ENCODE results near the gene OSCP1.
"Not testable (repeated sequence)": the region's sequence is repeated elsewhere in the genome, so short reads cannot be mapped to it uniquely, and the experiment has no call there.

OSCP1 gene

GRCh38 chr1:36450270-36450918, at the start of gene OSCP1:
TSS of gene OSCP1 (minus strand) at chr1:36450451. CDS start at chr1:36450369, 82 bp downstream.
- peak; percentile 98 for DNase-seq

- DNase-seq = no peak
These were observed 47.0 kb upstream of the OSCP1 start for GRCh38 chr1:36497207-36497606.

GRCh38 chr1:36494971-36495370, 44.7 kb upstream of the OSCP1 start:
- DNase-seq = no peak

GRCh38 chr1:36493524-36493923, 43.3 kb upstream of the OSCP1 start:
- no peak for DNase-seq

- no peak for DNase-seq
These were observed 42.2 kb upstream of the OSCP1 start for GRCh38 chr1:36492491-36492890.

- DNase-seq = not testable (repeated sequence)
These were observed 39.2 kb upstream of the OSCP1 start for GRCh38 chr1:36489258-36490051.

- DNase-seq = no peak
These were observed 37.7 kb upstream of the OSCP1 start for GRCh38 chr1:36487906-36488305.

- DNase-seq = not testable (repeated sequence)
These were observed 37.1 kb upstream of the OSCP1 start for GRCh38 chr1:36487336-36487725.

GRCh38 chr1:36486439-36487335, 36.4 kb upstream of the OSCP1 start:
- peak; percentile 80 for DNase-seq

GRCh38 chr1:36486093-36486438, 35.8 kb upstream of the OSCP1 start:
- DNase-seq = no peak

- DNase-seq = no peak
These were observed 33.8 kb upstream of the OSCP1 start for GRCh38 chr1:36484099-36484498.

- DNase-seq = no peak
These were observed 32.6 kb upstream of the OSCP1 start, which contains the start of gene CSF3R for GRCh38 chr1:36482724-36483388. TSS of gene CSF3R (minus strand) at chr1:36482913. CDS start at chr1:36479496, 3,417 bp downstream.

GRCh38 chr1:36481771-36482723, 31.8 kb upstream of the OSCP1 start:
- no peak for DNase-seq

- DNase-seq = no peak
These were observed 30.8 kb upstream of the OSCP1 start for GRCh38 chr1:36481091-36481490.

GRCh38 chr1:36480161-36480560, 29.9 kb upstream of the OSCP1 start:
- DNase-seq = no peak

GRCh38 chr1:36479505-36480051, 29.3 kb upstream of the OSCP1 start:
- DNase-seq = no peak

- DNase-seq = not testable (repeated sequence)
These were observed 27.4 kb upstream of the OSCP1 start for GRCh38 chr1:36477615-36478014.

GRCh38 chr1:36476945-36477344, 26.7 kb upstream of the OSCP1 start:
- DNase-seq = no peak

- no peak for DNase-seq
These were observed 25.8 kb upstream of the OSCP1 start for GRCh38 chr1:36475910-36476604.

- no peak for DNase-seq
These were observed 25.1 kb upstream of the OSCP1 start for GRCh38 chr1:36475341-36475740.

- no peak for DNase-seq
These were observed 22.4 kb upstream of the OSCP1 start for GRCh38 chr1:36472656-36473055.
